Measurements from ENCODE around the gene NAPA. TPM values are rescaled to one million over a fixed set of nuclear protein-coding genes. Genes with fewer than 3 reads are reported as not detected.
A peak's percentile ranks its signal among the peaks of the same experiment; 100 is the strongest.

The NAPA gene
- total and polyA plus RNA-seq, 2 of the 13 experiments (the other 11 are each of a cell fraction or from before 2014, with no cell fraction given): 32.6 to 65.9 TPM

DNA sequence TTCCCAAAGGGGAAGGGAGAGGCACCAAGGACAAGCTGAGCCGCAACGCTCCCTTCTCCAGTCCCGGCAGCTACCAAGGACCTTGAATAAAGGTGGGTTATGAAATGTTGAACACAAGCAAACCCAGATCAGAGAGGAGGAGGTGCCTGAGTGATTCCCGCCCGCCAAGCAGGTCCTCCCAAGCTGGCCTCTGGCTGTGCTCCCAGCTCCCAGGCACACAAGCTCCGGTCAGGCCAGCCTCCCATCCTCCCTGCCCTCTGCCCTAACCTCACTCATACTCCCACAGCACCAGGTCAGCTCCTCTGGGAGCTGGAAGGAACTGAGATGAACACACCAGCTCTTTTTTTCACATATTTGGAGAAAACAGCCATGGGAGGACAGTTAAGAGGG, 3.7 kb downstream of the NAPA start:
- no peak overlapping the region for H3K4me3 ChIP-seq (replicated peaks in 1 of 3; ENCODE audit: insufficient read depth in 1 of 3, low read depth in 2 of 3, low read length in 3 of 3)
- no TSS peak for BruUV-seq (replicated peaks)
- no peak overlapping the region for H3K4me2 ChIP-seq (ENCODE audit: low read depth, low read length)
- in situ Hi-C loops (cut with HindIII; ENCODE audit: extremely low pct_ligation_motif_present, low pct_unique_long_range_greater_than_20kb): no loop called here
- H3K4me1 ChIP-seq (ENCODE audit: insufficient read depth, low read length): peaks cover 28% of the 10 kb centered on the region
- ChIA-PET POLR2A (interaction anchor here (1.2 kb wide), 1 partner anchor 27 kb away, joined by 3 read pairs; the partner anchor contains the start of gene KPTN), CTCF (ENCODE audit: low intra/inter-chr PET ratio, low total read pairs) (no interaction called here)
- H3K9me3 ChIP-seq (ENCODE audit: low read length): no peaks in the 10 kb centered on the region
- peaks cover 3 to 4% of the 10 kb centered on the region in 2 experiments; a peak in 2 of 5 replicates for H3K36me3 ChIP-seq (replicated peaks in 1 of 2; ENCODE audit: control insufficient read depth in 1 of 2, insufficient read depth in 2 of 2, low read length in 2 of 2)
- no peak for ATAC-seq
- H3K27me3 ChIP-seq (ENCODE audit: control insufficient read depth in 1 of 2, insufficient read depth in 2 of 2, low read length in 2 of 2): no peaks in the 10 kb centered on the region; a peak in 1 of 5 replicates
- no peak for FAIRE-seq
- H3K27ac ChIP-seq (ENCODE audit: extremely low read length, insufficient read depth, low read length): no peak overlapping the region
- TF ChIP-seq ZNF552 (CRISPR knock-in tag; IDR thresholded peaks at IDR 0.05; ENCODE audit: borderline replicate concordance): no peak
- no peak for TF ChIP-seq MBD4 (IDR thresholded peaks at IDR 0.05; ENCODE audit: borderline replicate concordance, low read length)
- peak; percentile 84 for TF ChIP-seq ZNF263 (CRISPR knock-in tag; IDR thresholded peaks at IDR 0.05)
- no peak for TF ChIP-seq ZNF577 (CRISPR knock-in tag; IDR thresholded peaks at IDR 0.05; ENCODE audit: borderline replicate concordance, low read depth)
- TF ChIP-seq ZIK1 (CRISPR knock-in tag; IDR thresholded peaks at IDR 0.05; ENCODE audit: borderline replicate concordance, low read depth): no peak
- peak; percentile 56; the same call in 1 of the 2 replicates for TF ChIP-seq ZBTB33 (CRISPR knock-in tag; IDR thresholded peaks at IDR 0.05)
- TF ChIP-seq ZKSCAN5 (CRISPR knock-in tag; IDR thresholded peaks at IDR 0.05): no peak
- TF ChIP-seq SKIL (CRISPR knock-in tag; IDR thresholded peaks at IDR 0.05; ENCODE audit: borderline replicate concordance): no peak
- TF ChIP-seq ZFP82 (CRISPR knock-in tag; IDR thresholded peaks at IDR 0.05; ENCODE audit: borderline replicate concordance): no peak
- no peak for TF ChIP-seq DMTF1 (CRISPR knock-in tag; IDR thresholded peaks at IDR 0.05)
- no peak overlapping the region for H3K9ac ChIP-seq (ENCODE audit: insufficient read depth, low read depth, low read length)
- no peaks in the 10 kb centered on the region for H4K20me1 ChIP-seq (ENCODE audit: insufficient read depth, low read length)
- no peak overlapping the region for H2AFZ ChIP-seq (ENCODE audit: low read length)
- intact Hi-C loops (cut with micrococcal nuclease; ENCODE audit: unreplicated experiment): no loop called here
- DNase-seq (ENCODE audit: low spot score): no peak
- peaks cover 64% of the 10 kb centered on the region for H3K79me2 ChIP-seq (ENCODE audit: insufficient read depth, low read length)
- 100% methylated on average over 3 of the region's 6 CpGs for WGBS (ENCODE audit: low lambda C conversion rate)
